ENCODE measurements around the gene TMEM130.

Gene TMEM130

DNA sequence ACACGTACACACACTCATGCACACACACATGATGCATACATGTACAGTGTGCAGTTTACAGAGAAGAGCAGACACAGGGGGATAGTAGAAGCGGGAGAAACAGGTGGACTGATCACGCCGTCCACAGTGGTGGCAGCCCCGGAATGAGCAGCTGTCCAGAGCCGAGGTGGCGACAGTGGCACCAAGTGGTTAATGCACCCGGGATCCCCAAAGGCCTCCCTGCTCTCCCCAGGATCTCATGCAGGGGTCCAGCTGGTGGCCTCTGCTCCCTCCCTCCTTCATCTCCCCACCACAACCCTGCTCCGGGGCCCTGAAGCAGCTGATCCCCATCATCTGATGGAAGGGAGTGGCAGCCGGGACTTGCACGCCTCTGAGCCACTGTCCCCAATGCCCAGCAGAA is 29.7 kb downstream of the TMEM130 start:
- DNase-seq: no peak

DNA sequence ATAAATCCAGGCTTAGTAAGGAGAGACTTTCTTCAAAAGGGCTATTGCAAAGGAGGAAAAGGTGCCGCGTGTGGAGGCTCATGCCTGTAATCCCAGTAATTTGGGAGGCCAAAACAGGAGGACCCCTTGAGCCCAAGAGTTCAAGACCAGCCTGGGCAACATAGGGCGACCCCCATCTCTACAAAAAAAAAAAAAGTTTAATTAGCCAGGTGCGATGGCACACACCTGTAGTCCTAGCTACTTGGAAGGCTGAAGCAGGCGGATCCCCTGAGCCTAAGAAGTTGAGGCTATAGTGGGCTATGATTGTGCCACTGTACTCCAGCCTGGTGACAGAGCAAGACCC is 32.2 kb downstream of the TMEM130 start:
- DNase-seq: no peak

DNA sequence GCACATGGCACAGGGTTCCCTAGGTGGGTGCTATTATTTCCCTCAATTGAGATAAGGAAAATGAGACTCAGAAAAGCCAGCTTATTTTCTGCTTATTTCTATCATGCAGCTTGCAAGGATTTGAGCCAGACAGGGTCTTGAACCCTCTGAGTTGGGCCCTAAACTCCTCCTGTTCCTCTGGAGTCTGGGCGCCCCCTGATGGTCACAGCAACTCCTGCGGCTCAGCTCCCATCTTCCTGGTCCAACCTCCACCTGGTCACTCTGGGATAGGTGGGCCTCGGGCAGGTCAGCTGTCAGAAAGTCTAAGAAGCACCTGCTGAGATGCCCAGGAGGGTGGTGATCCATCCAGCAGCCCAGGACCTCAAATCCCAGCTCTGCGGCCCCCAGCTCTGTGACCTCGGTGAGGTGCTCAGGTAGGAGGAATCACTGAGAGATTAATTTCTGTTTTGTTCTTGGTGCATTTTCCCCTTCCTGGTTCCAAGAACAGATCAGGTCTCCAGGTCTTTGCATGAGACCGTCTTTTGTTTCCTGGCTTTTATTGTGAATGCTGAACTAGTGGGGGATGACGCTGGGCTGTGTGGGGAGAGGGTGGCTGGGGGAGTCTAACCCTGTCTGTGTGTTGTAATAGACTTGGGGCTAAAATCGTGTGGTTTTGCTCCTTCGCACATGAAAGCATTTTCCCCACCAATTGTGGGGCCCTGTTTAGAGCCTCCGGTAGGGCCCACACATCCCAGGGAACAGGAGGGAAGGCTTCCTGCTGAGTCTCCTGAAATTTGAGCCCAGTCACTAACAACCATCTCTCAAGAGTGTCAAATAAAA is 32.8 kb downstream of the TMEM130 start:
- peak; percentile 31 for DNase-seq

DNA sequence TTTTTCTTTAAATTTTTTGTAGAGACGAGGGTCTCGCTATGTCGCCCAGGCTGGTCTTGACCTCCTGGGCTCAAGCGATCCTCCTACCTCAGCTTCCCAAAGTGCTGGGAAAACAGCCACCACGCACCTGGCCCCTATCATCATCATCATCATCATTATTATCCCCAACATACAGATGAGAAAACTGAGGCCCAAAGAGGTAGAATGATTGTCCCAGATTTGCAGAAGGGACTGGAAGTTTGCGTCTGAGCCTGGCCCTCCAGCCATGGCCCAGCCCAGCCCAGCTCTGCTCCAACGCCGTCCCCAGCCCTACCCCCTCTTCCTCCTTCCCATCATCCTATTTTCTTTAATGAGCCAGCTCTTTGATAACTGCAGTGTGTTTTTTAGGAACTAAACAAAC is 34.9 kb downstream of the TMEM130 start:
- no peak for DNase-seq

DNA sequence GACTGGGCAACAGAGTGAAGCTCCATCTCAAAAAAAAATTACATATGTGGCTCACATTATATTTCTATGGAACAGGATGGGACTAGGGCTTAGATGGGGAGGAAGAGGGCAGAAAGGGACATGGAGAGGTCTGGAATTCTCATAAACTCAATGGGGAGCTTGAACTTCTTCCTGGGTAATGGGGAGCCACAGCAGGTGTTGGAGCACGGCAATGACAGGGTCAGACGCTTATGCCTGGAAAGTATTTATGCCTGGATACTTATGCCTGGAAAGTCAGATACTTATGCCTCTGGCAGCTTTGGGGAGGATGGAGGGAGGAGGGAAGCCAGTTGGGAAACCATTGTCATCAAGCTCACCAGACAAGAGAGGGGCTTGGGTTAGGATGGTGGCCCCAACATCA is 36.8 kb downstream of the TMEM130 start:
- DNase-seq: no peak

DNA sequence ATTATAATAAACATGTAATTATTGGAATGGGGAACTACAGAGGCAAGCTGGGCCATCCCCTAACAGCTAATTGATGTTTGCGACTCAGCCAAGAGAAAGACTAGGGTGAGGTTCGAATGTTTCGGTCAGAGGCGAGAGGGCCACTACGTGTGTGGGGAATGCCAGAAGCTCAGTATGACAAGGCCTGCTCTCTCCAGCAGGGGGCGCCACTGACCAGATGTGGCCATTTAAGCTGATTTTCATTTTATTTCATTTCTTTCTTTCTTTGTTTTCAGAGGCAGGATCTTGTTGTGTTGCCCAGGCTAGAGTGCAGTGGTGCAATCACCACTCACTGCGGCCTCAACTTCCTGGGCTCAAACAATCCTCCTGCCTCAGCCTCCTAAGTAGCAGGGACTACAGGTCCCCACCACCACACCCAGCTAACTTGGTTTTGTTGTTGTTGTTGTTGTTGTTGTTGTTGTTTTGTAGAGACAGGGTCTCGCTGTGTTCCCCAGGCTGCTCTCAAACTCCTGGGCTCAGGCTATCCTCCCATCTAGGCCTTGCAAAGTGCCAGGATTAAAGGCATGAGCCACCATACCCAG is 38.1 kb downstream of the TMEM130 start:
- DNase-seq: peak; percentile 67

DNA sequence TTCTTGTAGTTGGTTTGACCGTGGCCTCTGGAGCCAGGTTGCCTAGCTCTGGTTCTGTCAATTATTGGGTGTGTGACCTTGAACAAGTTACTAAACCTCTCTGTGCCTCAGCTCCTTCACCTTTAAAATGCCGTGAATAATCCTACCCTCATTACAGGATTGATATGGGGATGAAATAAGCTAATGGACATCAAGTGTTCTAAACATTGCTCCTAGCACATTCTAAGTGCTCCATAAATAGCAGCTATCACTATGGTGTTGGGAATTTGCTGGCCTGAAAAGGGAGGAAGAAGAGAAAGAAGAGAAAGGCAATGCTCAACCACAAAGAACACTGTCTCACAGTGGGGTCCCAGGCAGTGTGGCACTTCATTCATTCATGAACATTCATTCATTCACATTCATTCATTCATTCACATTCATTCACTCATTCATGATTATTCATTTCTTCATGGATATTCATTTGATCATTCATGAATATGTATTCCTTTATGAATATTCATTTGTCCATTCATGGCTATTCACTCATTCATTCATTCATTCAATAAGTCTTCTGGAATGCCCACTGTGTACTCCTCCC is 38.8 kb downstream of the TMEM130 start:
- no peak for DNase-seq

DNA sequence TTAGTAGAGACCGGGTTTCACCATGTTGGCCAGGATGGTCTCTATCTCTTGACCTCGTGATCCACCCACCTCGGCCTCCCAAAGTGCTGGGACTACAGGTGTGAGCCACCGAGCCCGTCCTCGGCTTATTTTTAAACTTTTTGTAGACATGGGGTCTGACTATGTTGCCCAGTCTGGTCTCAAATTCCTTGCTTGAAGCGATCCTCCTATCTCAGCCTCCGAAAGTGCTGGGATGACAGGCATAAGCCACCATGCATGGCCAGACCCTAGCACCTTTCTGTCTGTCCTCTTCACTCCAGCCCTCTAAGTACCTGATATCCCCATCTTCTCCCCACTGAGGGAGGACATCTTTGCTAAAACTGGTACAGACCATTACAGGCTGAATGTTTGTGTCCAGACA is 41.4 kb downstream of the TMEM130 start:
- DNase-seq: no peak

DNA sequence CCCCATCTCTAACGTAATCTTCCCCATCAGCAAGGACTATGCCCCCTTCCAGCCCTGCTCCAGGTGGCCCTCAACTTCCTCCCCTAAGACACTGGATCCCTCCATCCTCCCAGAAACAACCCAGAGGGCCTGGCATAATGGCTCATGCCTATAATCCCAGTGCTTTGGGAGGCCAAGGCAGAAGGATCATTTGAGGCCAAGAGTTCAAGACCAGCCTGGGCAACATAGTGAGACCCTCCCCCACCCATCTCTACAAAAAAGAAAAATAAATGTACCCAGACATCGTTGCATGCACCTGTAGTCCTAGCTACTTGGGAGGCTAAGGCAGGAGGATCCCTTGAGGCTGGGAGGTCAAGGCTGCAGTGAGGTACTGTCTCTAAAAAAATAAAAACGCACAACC is 42.6 kb downstream of the TMEM130 start:
- no peak for DNase-seq

DNA sequence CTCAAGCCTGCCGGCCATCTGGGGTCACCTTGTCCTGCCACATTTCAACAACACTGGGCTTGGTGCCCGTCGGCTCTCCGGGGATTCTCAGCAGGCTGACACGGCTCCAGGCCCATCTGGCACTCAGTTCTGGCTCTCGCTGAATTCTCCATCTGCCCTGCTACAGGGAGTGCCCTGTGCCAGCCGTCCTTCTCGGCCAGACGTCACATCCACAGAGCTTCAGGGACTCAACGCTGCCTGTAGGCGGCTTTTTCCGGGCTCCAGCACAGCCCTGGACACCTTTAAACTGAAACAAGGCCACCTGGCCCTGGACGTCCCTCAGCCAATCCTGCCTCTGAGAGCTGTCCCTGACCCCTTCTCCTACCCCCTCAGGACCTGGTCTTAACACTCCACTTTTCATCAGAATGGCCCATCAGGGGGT is 43.0 kb downstream of the TMEM130 start:
- no peak for DNase-seq

DNA sequence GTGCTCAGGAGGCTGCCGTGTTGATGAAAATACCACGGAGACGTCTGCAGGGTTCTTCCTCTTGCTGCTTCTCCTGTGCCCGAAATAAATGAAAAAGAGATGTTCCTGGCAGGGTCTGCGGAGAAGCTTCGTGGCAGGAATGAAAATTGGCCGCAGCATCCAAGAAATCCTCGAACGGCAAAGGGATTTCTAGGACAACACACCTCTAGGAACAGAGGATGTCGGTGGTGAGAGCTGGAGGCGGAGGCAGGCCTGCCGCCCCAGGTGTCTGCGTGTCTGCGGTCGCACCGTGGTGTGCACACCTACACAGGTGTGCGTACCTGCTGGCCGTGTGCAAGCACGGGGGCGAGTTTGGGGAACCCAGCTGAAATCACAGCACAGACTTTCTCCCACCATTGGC is 43.4 kb downstream of the TMEM130 start:
- no peak for DNase-seq

DNA sequence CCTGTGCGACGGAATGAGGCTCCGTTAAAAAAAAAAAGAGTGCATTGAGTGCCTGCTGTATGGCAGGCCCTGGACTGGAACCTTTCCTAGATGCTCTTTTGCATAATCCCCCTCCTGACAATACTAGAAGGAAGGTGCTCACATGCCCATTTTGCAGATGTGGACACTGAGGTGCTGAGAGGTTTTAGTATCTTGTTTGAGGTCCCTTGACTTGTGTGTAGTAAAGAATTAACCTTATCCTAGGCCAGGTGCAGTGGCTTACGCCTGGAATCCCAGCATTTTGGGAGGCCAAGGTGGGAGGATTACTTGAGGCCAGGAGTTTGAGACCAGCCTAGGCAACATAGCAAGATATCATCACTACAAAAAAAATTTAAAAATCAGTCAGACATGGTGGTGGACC is 46.6 kb downstream of the TMEM130 start:
- DNase-seq: no peak

DNA sequence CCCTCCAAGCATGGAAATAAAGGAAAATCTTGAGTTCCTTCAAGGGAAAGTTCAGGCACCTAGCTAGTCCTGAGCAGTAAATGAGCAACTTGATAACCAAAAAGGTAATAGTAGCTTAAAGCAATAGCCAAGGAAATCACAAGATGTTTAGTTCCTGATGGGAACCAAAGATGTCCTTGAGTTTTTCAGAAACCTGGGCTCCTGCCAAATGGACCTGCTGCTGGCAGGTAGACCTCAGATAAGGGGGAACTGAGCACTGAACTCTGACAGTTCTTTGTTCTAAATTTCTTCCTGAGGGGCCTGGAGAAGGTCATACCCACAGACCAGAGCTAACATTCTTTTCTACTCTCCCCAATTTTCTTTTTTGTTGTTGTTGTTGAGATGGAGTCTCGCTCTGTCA is 48.5 kb downstream of the TMEM130 start:
- DNase-seq: no peak

DNA sequence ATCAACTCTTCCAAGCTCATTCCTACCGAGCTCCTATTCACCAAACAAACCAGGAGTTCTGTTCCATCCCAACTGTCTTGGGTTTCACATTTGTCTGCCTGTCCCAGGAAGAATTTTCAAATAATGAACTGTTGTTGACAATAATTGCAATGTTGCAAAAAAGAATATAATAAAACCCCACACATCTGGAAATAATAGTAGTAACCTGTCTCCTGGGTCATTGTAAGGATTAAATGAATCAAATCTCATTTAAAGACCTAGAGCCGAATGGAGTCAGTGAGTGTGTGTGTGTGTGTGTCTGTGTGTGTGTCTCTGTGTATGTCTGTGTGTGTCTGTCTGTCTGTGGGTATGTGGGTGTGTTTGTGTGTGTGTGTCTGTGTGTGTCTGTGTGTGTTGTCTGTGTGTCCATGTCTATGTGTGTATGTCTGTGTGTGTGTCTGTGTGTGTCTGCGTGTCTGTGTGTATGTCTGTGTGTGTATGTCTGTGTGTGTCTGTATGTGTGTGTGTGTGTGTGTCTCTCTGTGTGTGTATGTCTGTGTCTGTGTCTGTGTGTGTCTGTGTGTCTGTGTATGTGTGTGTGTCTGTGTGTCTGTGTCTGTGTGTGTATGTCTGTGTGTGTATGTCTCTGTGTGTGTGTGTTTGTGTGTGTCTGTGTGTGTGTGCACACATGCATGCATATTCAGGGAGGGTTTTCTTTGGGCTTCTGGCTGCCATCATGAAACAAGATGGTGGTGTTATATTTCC is 52.7 kb downstream of the TMEM130 start:
- DNase-seq: no peak

DNA sequence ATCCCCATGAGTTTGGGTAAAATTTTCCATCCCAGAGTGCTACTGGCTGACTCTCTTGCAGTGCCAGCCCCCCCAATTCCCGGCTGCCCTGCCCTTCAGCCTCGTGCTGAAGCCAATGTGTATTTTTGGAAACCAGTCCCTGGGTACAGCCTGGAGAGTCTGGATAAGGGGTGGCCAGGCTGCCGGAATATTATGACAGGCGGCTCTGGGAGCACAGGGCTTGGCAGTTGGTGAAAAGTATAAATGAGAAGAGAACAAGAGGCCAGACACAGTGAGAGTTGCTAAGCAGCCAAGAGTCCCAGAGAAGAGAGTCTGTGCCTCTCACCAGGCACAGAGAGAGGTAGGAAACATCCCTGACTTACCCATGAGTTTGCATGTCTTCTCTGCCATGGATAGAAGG is 53.6 kb downstream of the TMEM130 start:
- no peak for DNase-seq

DNA sequence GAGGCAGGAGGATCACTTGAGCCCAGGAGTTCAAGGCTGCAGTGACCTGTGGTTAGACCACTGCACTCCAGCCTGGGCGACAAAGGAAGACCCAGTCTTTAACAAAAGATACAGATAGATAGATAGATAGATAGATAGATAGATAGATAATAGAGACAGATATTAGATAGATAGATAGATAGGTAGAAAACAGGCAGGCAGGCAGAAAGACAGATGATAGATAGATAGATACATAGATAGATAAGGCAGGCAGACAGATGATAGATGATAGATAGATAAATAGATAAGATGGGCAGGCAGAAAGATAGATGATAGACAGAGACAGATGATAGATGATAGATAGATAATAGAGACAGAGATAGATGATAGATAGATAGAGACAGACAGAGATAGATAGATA is 54.5 kb downstream of the TMEM130 start:
- no peak for DNase-seq

DNA sequence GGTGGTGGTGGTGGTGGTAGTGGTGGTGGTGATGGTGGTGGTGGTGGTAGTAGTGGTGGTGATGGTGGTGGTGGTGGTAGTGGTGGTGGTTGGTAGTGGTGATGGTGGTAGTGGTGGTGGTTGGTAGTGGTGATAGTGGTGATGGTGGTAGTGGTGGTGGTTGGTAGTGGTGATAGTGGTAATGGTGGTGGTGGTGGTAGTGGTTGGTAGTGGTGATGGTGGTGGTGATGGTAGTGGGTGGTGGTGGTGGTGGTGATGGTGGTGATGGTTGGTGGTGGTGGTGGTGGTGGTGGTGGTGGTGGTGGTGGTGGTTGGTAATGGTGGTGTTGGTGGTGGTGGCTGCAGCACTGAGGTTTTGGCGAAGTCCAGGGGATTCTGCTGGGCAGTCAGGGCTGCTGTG is 58.5 kb downstream of the TMEM130 start:
- no peak for DNase-seq

DNA sequence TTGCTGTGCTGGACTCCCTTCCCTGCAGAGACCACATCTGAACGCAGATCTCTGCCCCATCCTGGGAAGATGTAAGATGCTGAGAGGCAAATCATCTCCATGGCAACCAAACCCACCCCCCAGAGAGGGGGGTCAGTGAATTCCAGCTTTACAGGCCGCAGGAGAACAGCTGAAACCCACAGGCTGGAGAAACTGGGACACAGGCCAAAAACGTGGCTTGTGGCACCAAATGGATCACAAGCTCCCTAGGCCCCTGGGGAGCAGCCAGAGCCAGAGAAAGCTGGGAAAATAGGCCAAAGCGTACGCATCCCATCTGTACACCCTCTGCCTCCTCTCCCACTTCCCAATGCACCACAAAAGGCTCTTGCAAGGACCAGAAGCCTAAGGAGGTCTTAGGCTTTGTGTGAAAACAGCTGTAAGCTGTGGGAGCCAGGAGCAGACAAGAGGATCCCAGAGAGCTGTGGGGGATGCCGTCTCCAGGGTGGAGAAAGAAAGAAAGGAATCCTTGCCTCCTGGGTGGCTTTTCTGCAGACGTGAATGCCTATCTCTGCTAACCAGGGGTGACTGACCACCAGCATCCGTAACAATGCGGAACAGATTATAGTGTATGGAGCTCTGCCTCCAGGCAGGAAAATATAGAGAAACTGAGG is 59.5 kb downstream of the TMEM130 start:
- no peak for DNase-seq

DNA sequence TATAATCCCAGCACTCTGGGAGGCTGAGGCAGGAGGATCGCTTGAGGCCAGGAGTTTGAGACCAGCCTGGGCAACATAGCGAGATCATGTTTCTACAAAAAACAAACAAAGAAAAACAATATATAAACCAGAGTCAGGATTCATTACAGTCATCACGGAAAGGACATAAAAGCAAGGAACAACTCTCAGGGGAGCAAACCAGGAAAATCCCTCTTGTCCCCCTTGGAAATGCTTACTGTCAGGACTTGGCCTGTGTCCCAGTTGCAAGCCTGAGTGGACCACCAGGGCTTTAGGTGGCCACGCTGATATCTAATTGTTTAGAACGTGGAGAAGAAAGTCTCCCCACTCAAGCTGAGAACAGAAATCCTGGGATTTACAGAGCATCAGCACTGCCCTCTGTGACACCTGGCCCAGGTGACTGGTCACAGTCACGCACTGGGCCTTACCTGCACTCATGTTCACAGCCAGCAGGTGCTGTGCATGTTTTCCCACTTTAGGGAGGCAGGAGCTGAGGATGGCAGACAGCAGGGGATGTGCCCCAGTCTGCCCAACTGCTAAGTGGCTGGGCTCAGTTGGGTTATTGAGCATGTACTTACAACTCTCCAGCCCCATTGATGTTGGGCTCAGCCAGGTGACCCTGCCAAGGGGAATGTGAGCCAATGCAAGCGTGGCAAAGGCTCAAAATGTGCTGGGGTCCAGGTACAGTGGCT is 60.9 kb downstream of the TMEM130 start:
- no peak for DNase-seq

DNA sequence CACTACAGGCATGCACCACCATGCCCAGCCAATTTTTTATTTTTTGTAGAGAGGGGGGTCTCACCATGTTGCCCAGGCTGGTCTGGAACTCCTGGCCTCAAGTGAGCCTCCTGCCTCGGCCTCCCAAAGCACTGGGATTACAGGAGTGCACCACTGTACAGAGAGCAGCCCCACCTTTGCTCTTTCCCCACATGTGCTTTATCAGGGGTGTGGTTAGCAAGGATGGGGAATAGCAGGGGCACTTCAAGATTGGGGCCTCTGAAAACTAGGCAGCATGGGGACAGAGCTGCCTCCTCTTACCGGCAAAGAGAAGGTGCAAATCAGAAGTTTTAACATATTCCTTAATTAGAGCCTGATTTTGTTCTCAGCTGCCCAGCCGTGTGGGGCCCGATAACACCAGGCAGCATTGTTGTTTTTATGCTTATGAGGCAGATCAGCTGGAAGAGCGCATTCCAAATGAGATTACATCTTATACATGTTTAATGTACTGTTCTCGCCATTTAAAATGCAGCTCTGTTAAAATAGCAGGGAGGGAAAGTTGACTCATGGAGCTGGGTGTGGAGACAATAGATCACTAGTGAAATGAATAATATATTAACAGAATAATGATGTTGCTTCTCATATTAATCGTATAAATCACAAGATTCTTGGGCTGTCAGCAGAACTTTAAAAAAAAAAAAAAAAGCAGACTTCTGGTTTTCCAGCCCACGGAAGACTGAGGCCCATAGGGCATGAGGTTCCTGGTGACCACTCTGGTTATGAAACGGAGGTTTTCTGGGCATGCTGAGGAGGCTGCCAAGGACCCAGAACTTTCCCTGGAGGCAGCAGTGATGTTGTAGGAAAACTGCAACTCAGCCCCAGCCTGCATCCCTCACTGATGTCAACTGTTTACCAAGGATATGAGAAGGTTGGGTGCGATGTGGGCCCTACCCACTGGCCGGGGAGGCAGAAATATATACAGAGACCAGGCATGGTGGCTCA is 62.5 kb downstream of the TMEM130 start:
- DNase-seq: peak; percentile 7

Measured in suppressor macrophage treated with lipopolysaccharide for 4 hours (primary cell).